ENCODE measurements around the gene ERBB4. TPM values are rescaled to one million over a fixed set of nuclear protein-coding genes. Genes with fewer than 3 reads are reported as not detected.
"Not testable (repeated sequence)": the region's sequence is repeated elsewhere in the genome, so short reads cannot be mapped to it uniquely, and the experiment has no call there.

The ERBB4 gene
- total RNA-seq, 1 donor from 2014 or later, result not detected

DNA sequence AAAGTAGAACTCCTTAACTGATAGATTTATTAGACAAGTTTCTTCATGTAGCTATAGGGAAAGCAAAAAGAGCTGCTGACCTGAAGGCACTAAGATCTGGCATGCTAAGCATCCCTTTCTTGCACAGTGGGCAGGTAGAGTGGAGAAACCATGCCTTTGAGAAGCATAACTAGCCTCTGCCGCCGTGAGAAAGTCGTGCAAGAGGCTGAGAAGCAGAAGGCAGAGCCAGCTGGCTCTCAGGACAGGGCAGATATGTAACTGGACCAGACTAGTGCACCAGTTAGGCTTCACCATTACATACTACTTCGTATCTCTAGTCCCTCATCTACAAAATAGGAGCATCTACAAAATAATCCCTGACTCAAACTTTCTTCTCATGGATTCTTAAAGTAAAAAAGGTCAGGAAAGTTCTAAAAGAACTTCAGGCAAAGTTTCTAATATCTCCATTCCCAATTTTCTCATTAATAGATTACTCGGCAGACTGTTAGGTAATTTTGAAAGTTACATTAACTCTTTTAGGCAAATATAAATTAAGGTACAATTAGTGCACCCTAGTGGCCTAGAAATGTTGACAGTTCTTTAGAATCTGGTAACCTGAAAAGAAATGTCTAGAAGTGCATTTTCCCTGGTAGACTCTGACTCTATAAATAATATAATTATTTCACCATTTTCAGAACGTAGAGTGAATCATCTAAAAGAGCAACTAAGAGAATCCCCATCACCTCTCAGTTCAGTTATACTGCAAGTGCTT lies 10.3 kb downstream of the ERBB4 start:
- intact Hi-C loops (cut with micrococcal nuclease), result no loop called here

DNA sequence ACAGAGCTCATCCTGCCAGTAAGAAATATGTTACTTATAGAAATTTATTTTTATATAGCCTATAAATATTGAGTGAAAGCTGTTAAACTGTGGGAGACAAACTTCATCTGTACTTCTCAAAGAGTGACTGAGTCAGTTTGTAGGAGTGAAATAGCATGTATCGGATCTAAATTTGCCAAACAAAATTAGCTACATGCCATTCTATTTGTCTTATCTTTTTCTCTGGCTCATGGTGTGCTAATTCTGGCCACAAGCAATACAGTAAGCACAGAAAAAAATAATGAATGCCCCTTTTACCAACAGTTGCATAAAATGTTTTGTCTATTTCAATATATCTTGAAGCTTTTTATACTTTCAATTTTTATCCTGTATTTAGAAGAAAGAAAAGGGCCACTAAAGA lies 12.5 kb downstream of the ERBB4 start:
- intact Hi-C loops (cut with micrococcal nuclease), result no loop called here

DNA sequence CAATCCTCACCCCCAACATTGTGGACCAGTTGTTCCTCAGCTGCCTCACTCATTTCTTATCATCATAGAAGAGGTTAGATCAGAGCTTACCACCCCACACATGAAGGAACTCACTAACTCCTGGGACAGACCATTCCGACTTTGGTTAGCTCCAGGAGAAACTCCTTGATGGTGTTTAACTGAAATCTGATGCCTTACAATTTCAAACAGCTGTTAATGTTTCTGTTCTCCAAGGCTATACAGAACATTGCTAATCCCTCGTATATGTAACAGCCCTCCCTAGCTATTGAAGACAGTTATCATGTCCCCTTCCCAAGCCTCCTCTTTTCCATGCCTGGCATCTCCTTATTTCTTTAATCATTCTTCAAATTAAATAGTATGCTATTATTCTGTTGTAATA lies 14.8 kb downstream of the ERBB4 start:
- intact Hi-C loops (cut with micrococcal nuclease), result no loop called here

DNA sequence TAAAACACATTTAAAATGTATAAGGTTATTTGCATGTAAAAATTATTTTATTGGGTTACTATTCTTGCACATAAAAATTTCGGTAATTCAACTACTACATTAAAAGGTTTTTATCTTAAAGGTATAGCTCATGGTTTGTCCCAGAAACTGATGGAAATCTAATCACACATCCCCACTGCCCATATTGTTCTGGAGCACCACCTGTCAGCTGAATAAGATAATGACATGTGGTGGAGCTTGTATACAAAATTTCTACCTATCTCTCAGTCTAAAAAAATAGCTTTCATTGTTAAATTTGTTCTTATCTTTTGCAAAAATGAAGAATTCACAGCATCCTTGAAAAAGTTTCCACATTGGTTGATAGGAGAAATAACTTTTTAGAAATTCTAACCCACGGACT lies 18.3 kb downstream of the ERBB4 start:
- intact Hi-C loops (cut with micrococcal nuclease), result no loop called here

DNA sequence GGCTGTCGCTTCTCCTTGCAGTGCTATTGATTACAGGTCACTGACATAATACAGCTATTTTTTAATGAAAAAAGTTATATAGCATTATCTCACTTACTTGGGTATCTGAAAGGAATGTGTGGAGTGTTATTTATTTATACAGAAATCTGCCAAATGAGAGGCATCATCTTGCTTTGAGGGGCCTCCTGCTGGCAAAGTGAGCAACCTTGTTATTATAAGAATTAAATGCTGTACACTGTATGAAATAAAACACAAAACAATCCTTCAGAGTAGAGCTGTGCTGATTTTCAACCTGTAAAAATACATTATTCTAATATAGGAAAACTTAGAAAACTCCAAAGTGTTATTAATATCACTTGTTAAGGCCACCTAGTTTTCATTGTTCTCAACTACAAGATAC lies 20.9 kb downstream of the ERBB4 start:
- intact Hi-C loops (cut with micrococcal nuclease), result no loop called here

DNA sequence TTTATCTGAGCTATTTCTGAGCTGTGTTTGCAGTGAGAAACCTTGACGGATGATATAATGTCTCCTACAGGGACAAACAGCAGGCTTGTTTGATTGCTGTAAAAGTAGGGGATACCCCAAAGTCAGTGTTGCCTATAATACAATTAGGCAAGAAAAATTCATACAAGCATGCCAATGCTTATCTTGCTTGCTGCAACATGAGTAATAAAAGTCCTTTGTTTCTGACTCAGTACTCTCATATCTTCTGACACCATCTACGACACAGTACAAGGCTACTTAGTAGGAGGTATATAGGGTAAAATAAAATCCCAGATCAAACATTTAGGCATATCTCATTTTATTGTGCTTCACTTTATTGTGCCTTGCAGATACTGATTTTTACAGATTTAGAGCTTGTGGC lies 33.0 kb downstream of the ERBB4 start:
- intact Hi-C loops (cut with micrococcal nuclease), result no loop called here

DNA sequence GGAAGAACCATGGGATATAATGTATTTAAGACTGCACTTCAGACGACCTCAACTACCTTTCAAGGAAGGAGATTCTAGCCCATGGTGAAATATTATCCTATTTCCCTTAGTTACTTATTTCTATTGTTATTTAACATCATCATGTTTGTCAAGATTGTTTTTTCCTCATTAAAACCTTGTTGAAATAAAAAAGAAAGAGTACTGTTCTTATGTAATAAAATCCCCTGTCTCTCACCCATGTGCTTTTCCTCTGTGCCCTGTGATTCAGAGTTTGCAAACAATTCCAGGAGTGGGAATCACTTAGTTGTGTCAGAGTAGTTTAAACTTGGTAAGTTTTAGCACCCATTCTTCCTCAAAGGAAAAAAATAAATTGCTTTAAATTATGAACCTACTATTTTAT lies 43.6 kb downstream of the ERBB4 start:
- intact Hi-C loops (cut with micrococcal nuclease), result no loop called here

DNA sequence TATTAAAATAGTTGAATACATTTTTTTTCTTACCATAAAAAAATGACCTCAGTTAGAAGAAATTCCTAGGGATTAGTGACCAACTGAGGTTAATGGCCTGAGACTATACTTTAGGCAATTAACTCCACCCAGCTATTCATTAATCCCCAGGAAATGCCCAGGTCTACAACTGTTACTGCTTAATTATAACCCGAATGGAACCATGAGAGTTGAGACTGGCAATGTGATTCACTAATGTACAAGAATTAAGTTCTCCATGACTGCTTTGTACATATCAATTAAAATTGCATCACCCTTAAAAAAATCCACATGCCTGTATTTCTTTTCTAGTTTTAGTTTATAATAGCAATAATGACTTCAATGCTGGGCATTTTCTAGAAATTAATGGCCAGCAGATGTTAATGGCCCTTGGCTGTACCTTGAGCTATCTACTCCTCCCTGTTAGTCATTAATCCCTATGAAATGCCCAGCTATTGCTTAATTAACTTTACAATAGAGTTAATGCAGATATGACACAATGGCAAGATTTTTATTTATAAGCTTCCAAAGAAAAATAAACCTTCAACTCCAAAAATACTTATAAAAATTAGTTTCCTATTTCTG lies 44.1 kb downstream of the ERBB4 start:
- intact Hi-C loops (cut with micrococcal nuclease), result no loop called here

DNA sequence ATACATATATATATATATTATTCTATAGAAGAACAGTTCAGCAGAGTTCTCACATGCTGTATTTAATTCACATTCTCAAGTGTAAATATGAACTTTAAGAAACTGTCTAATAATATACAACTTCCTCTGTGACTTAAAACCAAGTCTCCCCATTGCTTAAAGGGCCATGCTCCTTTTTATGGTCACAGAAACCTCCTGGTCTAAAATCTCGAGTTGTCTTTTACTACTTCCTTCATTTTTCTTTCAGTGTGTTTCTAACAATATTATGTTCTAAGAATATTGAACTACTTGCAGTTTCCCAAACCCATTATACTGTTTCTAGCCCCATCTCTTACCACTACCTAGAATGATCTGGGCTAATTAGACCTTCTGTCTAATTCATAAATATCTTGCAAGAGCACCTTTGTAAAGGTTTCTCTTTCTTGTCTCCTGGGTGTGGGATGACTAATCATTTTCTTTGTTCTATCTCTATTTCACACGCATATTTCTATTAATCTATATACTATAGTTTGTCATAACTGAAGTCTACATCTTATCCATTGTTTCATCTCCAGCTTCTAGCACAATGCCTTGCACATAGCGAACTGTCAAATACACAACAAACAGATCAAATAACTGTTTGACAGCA lies 48.8 kb downstream of the ERBB4 start:
- intact Hi-C loops (cut with micrococcal nuclease), result no loop called here

DNA sequence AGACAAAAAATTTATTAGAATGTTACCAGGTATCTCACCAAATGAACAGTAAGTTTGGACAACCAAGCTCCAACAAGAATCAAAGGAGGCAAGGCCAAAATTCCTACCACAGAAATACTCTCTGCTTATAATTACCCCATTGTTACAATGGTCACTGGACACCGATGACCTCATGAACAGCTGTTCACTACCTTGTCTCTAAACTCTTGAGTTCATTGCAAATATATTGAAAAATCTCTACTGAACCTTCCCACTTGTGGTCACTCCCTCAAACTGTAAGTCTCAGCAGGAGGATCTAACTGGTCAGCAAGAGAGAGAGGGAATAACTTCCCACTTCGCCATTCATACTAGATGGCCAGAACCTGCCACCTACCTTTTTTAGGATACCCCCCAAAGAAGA lies 50.0 kb downstream of the ERBB4 start:
- intact Hi-C loops (cut with micrococcal nuclease), result no loop called here

DNA sequence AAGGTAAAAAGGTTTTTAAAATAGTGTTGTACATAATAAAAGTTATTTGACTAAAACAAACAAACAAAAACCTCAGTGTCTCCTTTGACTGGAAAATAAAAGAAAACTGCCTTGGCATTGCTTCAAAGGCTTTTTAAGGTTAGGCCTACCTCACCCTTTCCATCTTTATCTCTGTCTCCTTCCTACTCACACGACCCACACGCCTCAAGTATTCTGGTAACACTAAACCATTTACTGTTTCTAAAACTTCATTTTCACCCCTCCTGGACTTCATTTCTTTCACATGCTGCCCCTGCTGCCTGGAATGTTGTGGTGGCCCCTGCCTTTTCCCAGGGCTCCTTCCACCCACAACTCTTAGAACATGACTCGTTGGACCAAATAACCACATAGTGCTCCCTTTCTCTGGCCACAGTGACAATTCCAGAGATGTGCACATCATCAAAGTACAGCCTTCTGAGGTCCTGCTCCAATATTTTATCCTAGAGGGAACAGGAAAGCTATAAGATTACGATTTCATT lies 54.0 kb downstream of the ERBB4 start:
- intact Hi-C loops (cut with micrococcal nuclease), result no loop called here

DNA sequence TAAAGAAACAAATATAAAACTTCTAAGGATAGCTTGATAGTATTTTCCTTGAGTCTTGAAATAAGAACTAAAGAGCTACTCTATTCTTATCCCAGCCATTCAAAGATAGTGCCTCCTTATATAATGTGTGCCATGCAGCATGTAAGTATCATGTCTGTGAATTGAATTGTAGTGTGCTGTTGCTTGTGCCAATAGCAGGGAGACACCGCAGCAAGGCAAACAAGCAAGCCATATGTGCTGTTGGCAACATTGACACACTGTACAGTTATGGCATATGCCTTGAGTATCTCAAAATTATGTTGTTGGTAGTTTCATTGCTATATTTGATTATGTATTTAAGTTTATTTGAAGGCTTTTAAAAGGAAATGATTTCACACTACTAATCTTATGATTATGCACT lies 58.2 kb downstream of the ERBB4 start:
- intact Hi-C loops (cut with micrococcal nuclease), result no loop called here

DNA sequence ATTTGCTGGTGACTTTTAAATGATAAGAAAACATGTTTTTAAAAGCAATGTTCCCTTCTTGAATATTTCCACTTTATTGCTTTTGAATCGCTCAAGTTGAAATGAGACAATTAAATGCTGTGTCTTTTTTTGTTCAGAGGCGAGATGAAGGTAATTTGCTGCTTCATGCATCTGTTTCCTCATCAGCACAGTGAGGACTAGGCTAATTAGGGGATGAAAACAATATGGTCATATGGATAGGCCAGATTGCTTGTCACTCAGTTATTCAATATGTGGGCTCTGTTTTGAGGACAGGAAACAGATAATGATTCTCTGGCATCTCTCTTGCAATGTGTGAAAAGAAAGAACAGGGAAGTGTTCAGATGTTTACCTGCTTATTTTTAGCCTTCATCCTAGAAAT lies 61.0 kb downstream of the ERBB4 start:
- intact Hi-C loops (cut with micrococcal nuclease), result no loop called here

DNA sequence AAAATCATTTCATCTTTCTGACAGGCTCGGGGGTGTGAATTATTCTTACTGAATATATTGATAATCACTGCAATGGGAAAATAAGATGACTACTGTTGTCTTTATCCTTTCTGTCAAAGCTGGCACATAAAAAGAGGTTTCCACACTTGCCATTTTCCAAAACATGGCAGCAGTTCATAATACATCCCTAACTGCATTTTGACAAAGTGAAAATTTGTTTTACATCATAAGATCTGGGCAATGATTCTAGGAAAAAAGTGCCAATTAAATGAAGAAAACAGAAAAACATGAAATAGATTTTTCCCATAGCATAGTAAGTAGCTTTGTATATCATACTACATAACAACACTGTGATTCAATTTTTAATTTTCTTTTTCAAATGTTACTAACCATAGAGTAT lies 65.4 kb downstream of the ERBB4 start:
- intact Hi-C loops (cut with micrococcal nuclease), result no loop called here

DNA sequence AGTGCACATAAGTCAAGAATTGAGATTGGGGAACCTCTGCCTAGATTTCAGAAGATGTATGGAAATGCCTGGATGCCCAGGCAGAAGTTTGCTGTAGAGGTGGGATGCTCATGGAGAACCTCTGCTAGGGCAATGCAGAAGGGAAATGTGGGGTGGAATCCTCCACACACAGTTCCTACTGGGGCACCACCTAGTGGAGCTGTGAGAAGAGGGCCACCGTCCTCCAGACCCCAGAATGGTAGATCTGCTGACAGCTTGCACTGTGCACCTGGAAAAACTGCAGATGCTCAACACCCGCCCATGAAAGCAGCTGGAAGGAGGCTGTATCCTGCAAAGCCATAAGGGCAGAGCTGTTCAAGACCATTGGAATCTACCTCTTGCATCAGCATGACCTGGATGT lies 71.1 kb downstream of the ERBB4 start:
- intact Hi-C loops (cut with micrococcal nuclease), result not testable (repeated sequence)

DNA sequence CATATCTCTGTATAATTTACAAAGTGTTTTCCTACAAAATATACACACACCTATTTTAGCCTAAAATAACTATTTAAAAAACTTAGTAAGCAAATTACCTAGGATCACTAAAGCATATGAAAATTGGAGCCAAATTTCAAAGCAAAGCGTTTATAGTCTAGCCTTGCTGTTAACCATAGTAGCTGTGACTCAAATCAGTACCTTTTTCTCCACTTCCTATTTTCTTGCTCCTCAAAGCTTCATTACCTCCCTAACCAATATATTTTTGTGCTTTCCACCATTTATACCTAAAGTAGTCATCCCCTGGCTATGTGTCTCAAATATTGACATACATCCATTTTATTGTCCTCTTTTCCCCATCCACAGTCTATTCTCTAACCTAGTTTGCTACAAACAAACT lies 73.1 kb downstream of the ERBB4 start:
- intact Hi-C loops (cut with micrococcal nuclease), result no loop called here

DNA sequence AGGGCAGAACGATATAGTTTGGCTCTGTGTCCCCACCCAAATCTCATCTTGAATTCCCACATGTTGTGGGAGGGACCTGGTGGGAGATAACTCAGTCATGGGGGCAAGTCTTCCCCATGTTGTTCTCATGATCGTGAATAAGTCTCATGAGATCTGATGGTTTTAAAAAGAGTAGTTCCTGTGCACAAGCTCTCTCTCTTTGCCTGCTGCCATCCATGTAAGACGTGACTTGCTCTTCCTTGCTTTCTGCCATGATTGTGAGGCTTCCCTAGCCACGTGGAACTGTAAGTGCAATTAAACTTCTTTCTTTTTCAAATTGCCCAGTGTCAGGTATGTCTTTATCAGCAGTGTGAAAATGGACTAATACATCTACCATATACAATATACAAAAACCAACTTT lies 76.9 kb downstream of the ERBB4 start:
- intact Hi-C loops (cut with micrococcal nuclease), result not testable (repeated sequence)

DNA sequence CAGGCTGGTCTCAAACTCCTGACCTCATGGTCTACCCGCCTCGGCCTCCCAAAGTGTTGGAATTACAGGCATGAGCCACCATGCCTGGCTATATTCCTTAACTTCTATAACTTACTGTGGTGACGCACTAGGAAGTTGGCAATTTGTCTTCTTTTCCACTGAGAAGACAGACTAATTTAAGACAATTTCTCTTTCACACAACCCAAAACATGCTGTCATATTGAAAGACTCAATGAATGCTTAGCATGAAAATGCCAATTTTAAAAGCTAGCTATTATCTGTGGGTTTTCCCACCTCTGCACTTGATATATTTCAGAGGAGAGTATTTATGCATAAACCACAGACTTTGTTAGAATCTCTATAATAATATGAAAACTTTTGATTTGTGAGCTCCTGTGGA lies 84.5 kb downstream of the ERBB4 start:
- intact Hi-C loops (cut with micrococcal nuclease), result no loop called here

DNA sequence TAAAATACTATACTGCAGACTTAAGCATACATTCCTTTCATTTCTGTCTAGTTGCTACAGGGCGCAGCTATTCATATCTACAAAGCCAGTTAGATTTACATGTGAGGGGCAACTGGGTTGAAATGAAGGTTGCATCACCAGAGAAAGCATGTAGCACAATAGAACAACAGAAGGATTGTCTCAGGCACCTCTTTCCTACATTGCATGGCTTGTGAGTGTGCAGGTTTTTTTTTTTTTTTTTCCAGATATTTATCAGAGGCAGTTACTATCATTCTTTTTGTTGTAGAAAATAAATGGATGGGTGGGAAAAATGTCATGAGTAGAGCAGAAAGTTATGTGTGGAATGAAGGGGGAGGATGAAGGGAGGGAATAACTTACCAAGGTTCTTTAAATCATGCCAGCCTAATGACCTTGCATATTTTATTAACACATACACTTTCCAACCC lies 86.8 kb downstream of the ERBB4 start:
- intact Hi-C loops (cut with micrococcal nuclease), result no loop called here

DNA sequence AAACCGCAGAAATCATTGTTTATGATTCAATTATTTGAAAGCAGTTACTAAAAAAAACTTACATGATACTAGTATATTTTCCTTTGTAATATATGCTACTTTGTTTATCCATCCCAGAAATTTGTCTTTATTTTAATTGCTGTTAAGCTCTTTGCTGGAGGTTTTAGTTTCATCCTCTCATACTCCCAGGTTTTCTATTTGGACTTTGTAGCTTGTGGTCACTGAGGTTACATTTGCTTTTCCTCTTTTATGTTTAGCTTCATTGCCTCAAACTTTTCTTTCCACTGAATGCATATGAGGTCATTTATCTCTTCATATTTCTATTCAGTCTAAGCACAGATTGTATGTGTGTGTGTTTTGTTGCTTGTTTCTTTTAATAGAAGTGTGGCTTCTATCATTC lies 89.9 kb downstream of the ERBB4 start:
- intact Hi-C loops (cut with micrococcal nuclease), result no loop called here

DNA sequence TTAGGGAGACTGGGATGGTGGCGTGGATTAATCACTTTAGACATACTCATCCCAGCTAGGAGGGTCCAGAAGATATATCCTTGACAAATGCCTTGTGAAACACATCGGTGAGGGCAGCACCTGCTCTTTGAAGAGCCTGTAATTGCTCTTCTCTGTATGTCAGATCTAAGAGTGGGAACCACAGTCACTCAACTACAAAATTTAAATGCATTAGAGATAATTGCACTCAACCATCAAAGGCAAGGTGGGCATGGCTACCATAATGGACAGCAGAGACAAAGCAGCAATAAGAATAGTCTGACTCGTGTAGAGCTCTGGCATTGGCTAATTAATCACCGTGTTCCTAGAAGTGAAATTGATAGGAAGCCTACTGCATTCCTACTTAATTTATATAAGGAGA lies 96.8 kb downstream of the ERBB4 start:
- intact Hi-C loops (cut with micrococcal nuclease), result no loop called here

DNA sequence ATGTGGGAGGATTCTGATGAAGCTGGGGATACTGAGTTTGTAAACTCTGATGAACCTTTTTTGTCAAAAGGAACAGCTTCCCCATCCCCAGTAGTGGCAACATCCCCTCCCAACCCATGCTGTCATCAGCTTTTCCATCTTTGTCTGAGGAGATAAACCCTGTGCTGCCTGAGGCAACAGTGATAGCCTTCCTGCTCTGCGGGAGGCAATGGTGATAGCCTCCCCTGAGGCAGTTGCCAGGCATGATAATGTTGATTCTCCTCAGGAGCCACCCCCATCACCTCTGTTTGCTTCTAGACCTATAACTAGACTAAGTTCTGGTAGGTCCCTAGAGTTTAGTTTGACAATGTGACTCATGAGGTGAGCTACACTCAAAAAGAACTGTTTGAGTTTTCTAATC lies 97.5 kb downstream of the ERBB4 start:
- intact Hi-C loops (cut with micrococcal nuclease), result no loop called here

Measured in T-helper 1 cell treated with Interleukin-12 subunit alpha and Interleukin-12 subunit beta and Interleukin-4 antibody, amounts not matched to agents 30 ng/mL and 1 ng/mL, for 36 hours (primary cell).